ENCODE data around the gene TBX3.

TBX3 gene

GRCh38 chr12:114669401-114670290 is 14.3 kb downstream of the TBX3 start:
- in situ Hi-C loops (cut with MboI; ENCODE audit: low sequenced_read_pairs), result loop anchor here (25.0 kb wide), 1 partner anchor 1093 kb away; no protein-coding TSS in a partner anchor

GRCh38 chr12:114668886-114669288 is 15.1 kb downstream of the TBX3 start:
- in situ Hi-C loops (cut with MboI; ENCODE audit: low sequenced_read_pairs), result loop anchor here (25.0 kb wide), 1 partner anchor 1093 kb away; no protein-coding TSS in a partner anchor

GRCh38 chr12:114668151-114668885 is 15.7 kb downstream of the TBX3 start:
- in situ Hi-C loops (cut with MboI; ENCODE audit: low sequenced_read_pairs), result loop anchor here (25.0 kb wide), 1 partner anchor 1094 kb away; no protein-coding TSS in a partner anchor

GRCh38 chr12:114667669-114668150 is 16.3 kb downstream of the TBX3 start:
- in situ Hi-C loops (cut with MboI; ENCODE audit: low sequenced_read_pairs), result loop anchor here (25.0 kb wide), 1 partner anchor 1095 kb away; no protein-coding TSS in a partner anchor

- in situ Hi-C loops (cut with MboI; ENCODE audit: low sequenced_read_pairs), result loop anchor here (25.0 kb wide), 1 partner anchor 1095 kb away; no protein-coding TSS in a partner anchor
These were observed 17.0 kb downstream of the TBX3 start for GRCh38 chr12:114666746-114667668.

GRCh38 chr12:114665411-114666260 is 18.3 kb downstream of the TBX3 start:
- in situ Hi-C loops (cut with MboI; ENCODE audit: low sequenced_read_pairs), result loop anchor here (25.0 kb wide), 1 partner anchor 1097 kb away; no protein-coding TSS in a partner anchor

- in situ Hi-C loops (cut with MboI; ENCODE audit: low sequenced_read_pairs), result loop anchor here (25.0 kb wide), 1 partner anchor 1098 kb away; no protein-coding TSS in a partner anchor
These were observed 19.2 kb downstream of the TBX3 start for GRCh38 chr12:114664651-114665320.

GRCh38 chr12:114662512-114663177 is 21.3 kb downstream of the TBX3 start:
- in situ Hi-C loops (cut with MboI; ENCODE audit: low sequenced_read_pairs), result loop anchor here (25.0 kb wide), 1 partner anchor 1100 kb away; no protein-coding TSS in a partner anchor

GRCh38 chr12:114661245-114661644 is 22.7 kb downstream of the TBX3 start:
- in situ Hi-C loops (cut with MboI; ENCODE audit: low sequenced_read_pairs), result loop anchor here (25.0 kb wide), 1 partner anchor 1101 kb away; no protein-coding TSS in a partner anchor

GRCh38 chr12:114659084-114659483 is 24.9 kb downstream of the TBX3 start:
- in situ Hi-C loops (cut with MboI; ENCODE audit: low sequenced_read_pairs), result loop anchor here (25.0 kb wide), 1 partner anchor 1103 kb away; no protein-coding TSS in a partner anchor

- in situ Hi-C loops (cut with MboI; ENCODE audit: low sequenced_read_pairs), result loop anchor here (25.0 kb wide), 1 partner anchor 1104 kb away; no protein-coding TSS in a partner anchor
These were observed 26.0 kb downstream of the TBX3 start for GRCh38 chr12:114658002-114658441.

GRCh38 chr12:114657597-114657920 is 26.4 kb downstream of the TBX3 start:
- in situ Hi-C loops (cut with MboI; ENCODE audit: low sequenced_read_pairs), result loop anchor here (25.0 kb wide), 1 partner anchor 1105 kb away; no protein-coding TSS in a partner anchor

- in situ Hi-C loops (cut with MboI; ENCODE audit: low sequenced_read_pairs), result loop anchor here (25.0 kb wide), 1 partner anchor 1105 kb away; no protein-coding TSS in a partner anchor
These were observed 26.9 kb downstream of the TBX3 start for GRCh38 chr12:114656906-114657596.

GRCh38 chr12:114655934-114656749 is 27.8 kb downstream of the TBX3 start:
- in situ Hi-C loops (cut with MboI; ENCODE audit: low sequenced_read_pairs), result loop anchor here (25.0 kb wide), 1 partner anchor 1106 kb away; no protein-coding TSS in a partner anchor

GRCh38 chr12:114649585-114649984 is 34.4 kb downstream of the TBX3 start:
- in situ Hi-C loops (cut with MboI; ENCODE audit: low sequenced_read_pairs), result loop anchor here (25.0 kb wide), 1 partner anchor 1238 kb away; no protein-coding TSS in a partner anchor

GRCh38 chr12:114648711-114649110 is 35.3 kb downstream of the TBX3 start:
- in situ Hi-C loops (cut with MboI; ENCODE audit: low sequenced_read_pairs), result loop anchor here (25.0 kb wide), 1 partner anchor 1239 kb away; no protein-coding TSS in a partner anchor

Measured in HL-60/S4 (cell line).